ENCODE data around the gene ASB5. TPM values are rescaled to one million over a fixed set of nuclear protein-coding genes. Genes with fewer than 3 reads are reported as not detected.

Gene ASB5
- not detected in 2 replicates for total RNA-seq

- TF ChIP-seq CTCF (conservative IDR thresholded peaks at IDR 0.05; ENCODE audit: low read depth, low read length), result no peak
- H3K4me3 ChIP-seq (ENCODE audit: low read depth, low read length), result no peak within 1 kb of the TSS
- no peak for DNase-seq (ENCODE audit: low read depth)
Observed at GRCh38 chr4:176268963-176269362, at the start of gene ASB5. ASB5 (minus strand) TSS chr4:176269222; CDS start chr4:176269108, 114 bp downstream.

GRCh38 chr4:176313596-176314336, 44.7 kb upstream of the ASB5 start:
- no peak for TF ChIP-seq CTCF (conservative IDR thresholded peaks at IDR 0.05; ENCODE audit: low read depth, low read length)
- no peak for DNase-seq (ENCODE audit: low read depth)
- H3K4me3 ChIP-seq (ENCODE audit: low read depth, low read length), result no peak overlapping the region

GRCh38 chr4:176309772-176310171, 40.8 kb upstream of the ASB5 start:
- DNase-seq (ENCODE audit: low read depth), result no peak
- TF ChIP-seq CTCF (conservative IDR thresholded peaks at IDR 0.05; ENCODE audit: low read depth, low read length), result no peak
- H3K4me3 ChIP-seq (ENCODE audit: low read depth, low read length), result no peak overlapping the region

GRCh38 chr4:176309046-176309445, 40.0 kb upstream of the ASB5 start:
- H3K4me3 ChIP-seq (ENCODE audit: low read depth, low read length), result no peak overlapping the region
- no peak for TF ChIP-seq CTCF (conservative IDR thresholded peaks at IDR 0.05; ENCODE audit: low read depth, low read length)
- no peak for DNase-seq (ENCODE audit: low read depth)

GRCh38 chr4:176308441-176308840, 39.4 kb upstream of the ASB5 start:
- TF ChIP-seq CTCF (conservative IDR thresholded peaks at IDR 0.05; ENCODE audit: low read depth, low read length), result no peak
- no peak for DNase-seq (ENCODE audit: low read depth)
- no peak overlapping the region for H3K4me3 ChIP-seq (ENCODE audit: low read depth, low read length)

GRCh38 chr4:176307666-176307930, 38.6 kb upstream of the ASB5 start:
- no peak for DNase-seq (ENCODE audit: low read depth)
- H3K4me3 ChIP-seq (ENCODE audit: low read depth, low read length), result no peak overlapping the region
- no peak for TF ChIP-seq CTCF (conservative IDR thresholded peaks at IDR 0.05; ENCODE audit: low read depth, low read length)

Data from epithelial cell of proximal tubule (primary cell).